Small intestine (tissue), 7 donors: Measurements from ENCODE around the gene NEDD4L. TPM values are rescaled to one million over a fixed set of nuclear protein-coding genes. Genes with fewer than 3 reads are reported as not detected.

Experiments used
- DNase-seq, 2 donors: peaks; one replicate each; pipeline versions ENCODE4 v3.0.0 to v3.0.0-alpha.2; 2013
- FAIRE-seq: peaks from 2 replicates; lab custom pipeline; 2012; peaks lifted over from hg19 to GRCh38; lab: Jason Lieb, UNC
- H3K27ac ChIP-seq, 3 donors: one replicate each; pipeline ENCODE4 v1.5.1; 2013; ENCODE audit warnings: low read length in 2 of 3, mild to moderate bottlenecking in 2 of 3, control low read depth in 1 of 3, inconsistent platforms in 1 of 3, low read depth in 1 of 3, moderate library complexity in 1 of 3
- H3K27me3 ChIP-seq, 3 donors: one replicate each; pipeline ENCODE4 v1.6.1; 2013; ENCODE audit warnings: low read length in 3 of 3, inconsistent platforms in 1 of 3; ENCODE audit not compliant: control insufficient read depth in 3 of 3, insufficient read depth in 3 of 3
- H3K36me3 ChIP-seq, 3 donors: one replicate each; pipeline ENCODE4 v1.6.1; 2013; ENCODE audit warnings: low read length in 3 of 3, inconsistent platforms in 1 of 3, low read depth in 1 of 3, mild to moderate bottlenecking in 1 of 3, moderate library complexity in 1 of 3; ENCODE audit not compliant: control insufficient read depth in 3 of 3, insufficient read depth in 2 of 3
- H3K4me1 ChIP-seq, 3 donors: one replicate each; pipeline ENCODE4 v1.6.1; 2013; ENCODE audit warnings: low read length in 2 of 3, inconsistent platforms in 1 of 3, low read depth in 1 of 3, mild to moderate bottlenecking in 1 of 3, moderate library complexity in 1 of 3; ENCODE audit not compliant: control insufficient read depth in 3 of 3, insufficient read depth in 2 of 3
- H3K4me3 ChIP-seq, 3 donors: one replicate each; pipeline ENCODE4 v1.5.1; 2013; ENCODE audit warnings: low read length in 3 of 3, control low read depth in 1 of 3, inconsistent platforms in 1 of 3, low read depth in 1 of 3, mild to moderate bottlenecking in 1 of 3, moderate library complexity in 1 of 3
- H3K9me3 ChIP-seq, 2 donors: one replicate each; pipeline ENCODE4 v1.6.1; 2013; ENCODE audit warnings: low read depth in 1 of 2, low read length in 1 of 2; ENCODE audit not compliant: control insufficient read depth in 2 of 2, insufficient read depth in 1 of 2
- WGBS, 3 donors: extraction: QIAGEN DNeasy Blood & Tissue Kit; methylation state at CpG; one replicate each; pipeline ENCODE4 v1.1.7; 2013; 5-methylcytosine and 5-hydroxymethylcytosine counted together
- polyA plus RNA-seq, 4 donors: library from polyadenylated mRNA; stranded (reverse) in 3 of 4; unstranded in 1 of 4; fragments of 200-250 nt in 3 of 4; fragments of 120-200 nt in 1 of 4; gene quantifications; one replicate each; pipeline versions ENCODE4 v1.2.1 to v1.2.3, GENCODE V29; 2013
- donor health status: healthy with polysubstance abuse.
- donor health status: control.
- donor health status: control.
- donor health status: Bipolar disorder and iron deficiency.
- donor health status: healthy.

NEDD4L gene
- polyA plus RNA-seq, 4 donors, result 36.5 to 113 (median 96.2) TPM

GRCh38 chr18:58044370-58045241 is 580 bp downstream of the NEDD4L start:
- 0 to 1% (median 1%) methylated on average over 64 to 94 of the region's 94 CpGs for WGBS, 3 donors
- DNase-seq (peak; percentile 73 to 84), FAIRE-seq (no peak)
- peaks cover 0 to 33% (median 0%) of the 10 kb centered on the region in 3 donors for H3K4me1 ChIP-seq
- H3K4me3 ChIP-seq, result peak overlapping the region; percentile 67 to 94 (median 69)
- H3K9me3 ChIP-seq, result no peaks in the 10 kb centered on the region
- H3K27me3 ChIP-seq, result no peaks in the 10 kb centered on the region
- H3K27ac ChIP-seq, result peak overlapping the region; percentile 82 to 91 (median 90)
- no peaks in the 10 kb centered on the region for H3K36me3 ChIP-seq

GRCh38 chr18:58045242-58046092 is 1.4 kb downstream of the NEDD4L start:
- no peaks in the 10 kb centered on the region for H3K36me3 ChIP-seq
- peak; percentile 83 to 86 for DNase-seq
- H3K9me3 ChIP-seq, result no peaks in the 10 kb centered on the region
- WGBS, 3 donors, result 1 to 3% (median 2%) methylated on average over 32 to 33 of the region's 33 CpGs
- H3K4me3 ChIP-seq, result peak overlapping the region; percentile 67 to 94 (median 69)
- FAIRE-seq, result no peak
- peak overlapping the region; percentile 82 to 91 (median 90) for H3K27ac ChIP-seq
- peaks cover 0 to 33% (median 0%) of the 10 kb centered on the region in 3 donors for H3K4me1 ChIP-seq
- H3K27me3 ChIP-seq, result no peaks in the 10 kb centered on the region

DNA sequence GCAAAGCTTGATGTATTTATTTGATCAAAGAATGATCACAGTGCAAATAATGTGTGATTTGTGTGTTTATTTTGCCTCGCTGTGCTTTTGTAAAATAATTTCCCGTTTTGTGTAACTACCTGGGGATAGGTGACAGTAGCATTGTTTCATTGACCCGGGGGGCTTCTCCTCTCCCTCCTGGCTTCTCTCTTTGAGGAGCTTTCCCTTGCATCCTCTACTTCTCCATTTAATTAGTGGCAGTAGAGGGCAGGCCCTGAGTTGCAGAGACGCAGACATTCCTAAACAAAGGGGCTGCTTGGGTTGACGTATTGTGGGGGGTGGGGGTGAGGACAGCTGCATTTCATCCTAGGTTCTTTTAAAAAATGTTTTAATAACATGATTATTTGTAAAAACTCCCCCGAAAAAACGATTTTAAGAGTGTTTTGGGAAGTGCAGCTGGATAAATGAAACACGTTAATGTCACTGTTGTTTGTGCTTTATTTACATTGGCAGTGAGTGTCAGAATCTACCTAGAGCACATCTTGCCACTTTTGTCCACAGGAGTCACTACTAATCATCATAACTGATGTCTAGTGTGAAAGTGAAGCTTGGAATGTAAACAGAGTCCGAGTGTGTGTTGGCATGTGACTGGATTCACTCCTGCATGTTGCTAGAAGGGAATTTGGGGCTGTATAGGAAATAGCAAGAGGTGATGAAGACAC is 2.2 kb downstream of the NEDD4L start:
- peak; percentile 37 to 54 for DNase-seq
- H3K4me3 ChIP-seq, result peak overlapping the region in 2 of 3 donors; percentile 69 to 94
- no peak for FAIRE-seq
- H3K4me1 ChIP-seq, result peaks cover 0 to 31% (median 0%) of the 10 kb centered on the region in 3 donors
- H3K9me3 ChIP-seq, result no peaks in the 10 kb centered on the region
- H3K27ac ChIP-seq, result peak overlapping the region; percentile 14 to 91 (median 90)
- 10 to 35% (median 19%) methylated on average over 9 of the region's 9 CpGs for WGBS, 3 donors
- H3K27me3 ChIP-seq, result no peaks in the 10 kb centered on the region
- H3K36me3 ChIP-seq, result no peaks in the 10 kb centered on the region

DNA sequence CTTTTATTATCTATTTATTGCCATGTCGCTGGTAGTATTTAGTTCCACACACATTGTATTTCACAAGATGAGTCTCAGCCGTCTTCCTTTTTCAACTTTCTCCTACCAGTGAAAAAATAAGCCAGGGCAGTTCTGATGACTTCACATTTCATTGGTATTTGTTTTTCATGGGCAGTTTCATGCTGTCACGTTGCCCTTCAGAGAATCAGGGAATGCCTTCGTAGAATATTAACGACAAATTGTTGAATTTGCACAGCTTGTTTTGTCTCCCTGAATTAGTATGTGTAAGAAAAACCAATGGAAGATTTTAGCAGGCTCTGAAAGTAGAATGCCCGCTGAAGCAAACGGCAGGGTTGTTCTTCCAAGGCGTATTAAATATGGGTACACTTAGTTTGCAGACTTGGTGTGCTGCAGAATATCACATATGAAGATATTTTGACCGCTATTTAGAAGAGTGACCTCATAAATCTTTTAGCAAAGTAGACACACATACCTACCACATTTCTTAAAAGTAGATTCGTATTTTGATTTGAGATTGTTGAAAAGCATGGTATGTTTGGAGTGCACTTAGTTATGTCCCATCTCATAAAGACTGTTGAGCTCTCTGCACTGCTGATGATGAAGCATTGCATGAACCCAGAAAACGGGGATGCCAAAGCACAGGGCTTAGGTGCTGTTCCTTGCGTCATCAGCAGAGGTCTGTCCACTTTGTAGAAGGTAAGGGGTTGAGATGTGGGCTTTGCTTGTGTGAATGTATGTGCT is 2.9 kb downstream of the NEDD4L start:
- H3K27ac ChIP-seq, result peak overlapping the region in 1 of 3 donors; percentile 90
- H3K36me3 ChIP-seq, result no peaks in the 10 kb centered on the region
- peak overlapping the region in 1 of 3 donors; percentile 94 for H3K4me3 ChIP-seq
- H3K4me1 ChIP-seq, result peaks cover 0 to 24% (median 0%) of the 10 kb centered on the region in 3 donors
- H3K9me3 ChIP-seq, result no peaks in the 10 kb centered on the region
- DNase-seq (no peak), FAIRE-seq (no peak)
- WGBS, 3 donors, result 65 to 76% (median 75%) methylated on average over 12 of the region's 12 CpGs
- no peaks in the 10 kb centered on the region for H3K27me3 ChIP-seq

GRCh38 chr18:58047556-58047882 is 3.5 kb downstream of the NEDD4L start:
- peaks cover 0 to 20% (median 0%) of the 10 kb centered on the region in 3 donors for H3K4me1 ChIP-seq
- no peak overlapping the region for H3K27ac ChIP-seq
- no peaks in the 10 kb centered on the region for H3K27me3 ChIP-seq
- FAIRE-seq (no peak), DNase-seq (no peak)
- no peaks in the 10 kb centered on the region for H3K36me3 ChIP-seq
- 87 to 91% (median 91%) methylated on average over 3 of the region's 3 CpGs for WGBS, 3 donors
- H3K9me3 ChIP-seq, result no peaks in the 10 kb centered on the region
- no peak overlapping the region for H3K4me3 ChIP-seq

DNA sequence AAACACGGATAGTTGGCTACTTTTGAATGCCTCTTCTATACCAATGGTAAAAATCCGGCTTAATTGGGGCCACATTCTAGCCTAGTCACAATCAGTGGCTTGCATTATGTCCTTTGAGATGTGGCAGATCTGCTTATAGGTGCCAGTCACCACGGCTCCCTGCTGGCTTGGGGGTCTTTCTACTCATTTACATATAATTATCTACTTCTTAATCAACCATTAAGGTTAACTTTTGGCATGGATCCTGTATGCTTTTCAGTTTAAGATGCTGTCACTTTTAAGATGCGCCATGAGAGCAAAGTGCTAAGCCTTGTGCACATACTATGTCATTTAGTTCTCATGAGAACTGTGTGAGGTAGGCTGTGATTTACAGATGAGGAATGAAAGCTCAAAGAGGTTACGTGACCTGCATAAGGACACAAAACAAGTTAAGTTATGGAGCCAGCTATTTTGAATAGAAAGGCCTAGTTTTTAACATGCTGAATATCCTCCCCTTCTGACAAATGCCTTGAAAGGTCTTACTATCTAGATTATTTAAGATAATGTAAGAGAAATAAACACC is 4.1 kb downstream of the NEDD4L start:
- no peak overlapping the region for H3K4me3 ChIP-seq
- no peaks in the 10 kb centered on the region for H3K27me3 ChIP-seq
- H3K4me1 ChIP-seq, result peaks cover 0 to 15% (median 0%) of the 10 kb centered on the region in 3 donors
- DNase-seq (no peak), FAIRE-seq (no peak)
- H3K27ac ChIP-seq, result no peak overlapping the region
- no peaks in the 10 kb centered on the region for H3K9me3 ChIP-seq
- 76 to 87% (median 80%) methylated on average over 5 of the region's 5 CpGs for WGBS, 3 donors
- no peaks in the 10 kb centered on the region for H3K36me3 ChIP-seq

- 80 to 84% (median 82%) methylated on average over 6 of the region's 6 CpGs for WGBS, 3 donors
- H3K36me3 ChIP-seq, result peaks cover 0 to 4% (median 0%) of the 10 kb centered on the region in 3 donors
- no peak overlapping the region for H3K27ac ChIP-seq
- FAIRE-seq (no peak), DNase-seq (no peak)
- H3K4me3 ChIP-seq, result no peak overlapping the region
- H3K4me1 ChIP-seq, result peaks cover 0 to 14% (median 0%) of the 10 kb centered on the region in 3 donors
- H3K27me3 ChIP-seq, result no peaks in the 10 kb centered on the region
- H3K9me3 ChIP-seq, result no peaks in the 10 kb centered on the region
Measured at GRCh38 chr18:58049000-58049688, 5.1 kb downstream of the NEDD4L start.
